Rectal smooth muscle tissue (tissue), 1 donor: ENCODE data around the gene KANSL1.
"Not testable (repeated sequence)": the region's sequence is repeated elsewhere in the genome, so short reads cannot be mapped to it uniquely, and the experiment has no call there.

Experiments
- H3K27ac ChIP-seq: one replicate; pipeline ENCODE4 v1.7.0; 2013; ENCODE audit warnings: low read depth, low read length, inconsistent platforms
- H3K27me3 ChIP-seq: one replicate; pipeline ENCODE4 v1.7.0; 2013; ENCODE audit warnings: low read length; ENCODE audit not compliant: control insufficient read depth, insufficient read depth
- H3K36me3 ChIP-seq: one replicate; pipeline ENCODE4 v1.7.0; 2013; ENCODE audit warnings: low read length; ENCODE audit not compliant: control insufficient read depth, insufficient read depth
- H3K4me1 ChIP-seq: one replicate; pipeline ENCODE4 v1.7.0; 2013; ENCODE audit warnings: low read length; ENCODE audit not compliant: control insufficient read depth, insufficient read depth
- H3K4me3 ChIP-seq: one replicate; pipeline ENCODE4 v1.7.0; 2013; ENCODE audit warnings: low read length
- H3K9ac ChIP-seq: one replicate; pipeline ENCODE4 v1.7.0; 2013; ENCODE audit warnings: low read length

KANSL1 gene

DNA sequence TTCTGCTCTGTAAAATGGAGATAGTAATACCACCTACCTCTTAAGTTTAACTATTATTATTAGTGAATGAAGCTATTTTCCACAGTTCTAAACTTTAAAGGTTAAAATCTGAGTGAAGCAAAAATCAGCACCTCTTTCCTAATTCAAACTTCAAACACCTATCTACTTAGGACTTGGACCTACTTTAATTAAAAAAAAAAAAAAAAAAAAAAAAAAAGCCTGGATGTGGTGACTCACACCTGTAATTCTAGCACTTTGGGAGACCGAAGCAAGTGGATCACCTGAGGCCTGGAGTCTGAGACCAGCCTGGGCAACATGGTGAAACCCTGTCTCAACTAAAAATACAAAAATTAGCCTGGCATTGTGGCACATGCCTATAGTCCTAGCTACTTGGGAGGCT is 5.0 kb upstream of the KANSL1 start:
- H3K27me3 ChIP-seq: no peaks in the 10 kb centered on the region
- H3K9ac ChIP-seq: no peak overlapping the region
- peaks cover 10% of the 10 kb centered on the region for H3K4me1 ChIP-seq
- H3K4me3 ChIP-seq: no peak overlapping the region
- H3K36me3 ChIP-seq: no peaks in the 10 kb centered on the region
- no peak overlapping the region for H3K27ac ChIP-seq

- H3K9ac ChIP-seq: no peak overlapping the region
- H3K4me1 ChIP-seq: peaks cover 10% of the 10 kb centered on the region
- H3K36me3 ChIP-seq: no peaks in the 10 kb centered on the region
- H3K4me3 ChIP-seq: no peak overlapping the region
- no peak overlapping the region for H3K27ac ChIP-seq
- H3K27me3 ChIP-seq: no peaks in the 10 kb centered on the region
Measured at GRCh38 chr17:46197530-46197929, 4.3 kb upstream of the KANSL1 start.

- peaks cover 12% of the 10 kb centered on the region for H3K4me1 ChIP-seq
- no peak overlapping the region for H3K9ac ChIP-seq
- H3K27ac ChIP-seq: no peak overlapping the region
- H3K36me3 ChIP-seq: no peaks in the 10 kb centered on the region
- H3K27me3 ChIP-seq: no peaks in the 10 kb centered on the region
- no peak overlapping the region for H3K4me3 ChIP-seq
Measured at GRCh38 chr17:46195939-46196716, 2.9 kb upstream of the KANSL1 start.

GRCh38 chr17:46195217-46195855 is 2.1 kb upstream of the KANSL1 start:
- peaks cover 20% of the 10 kb centered on the region for H3K4me1 ChIP-seq
- no peaks in the 10 kb centered on the region for H3K36me3 ChIP-seq
- H3K9ac ChIP-seq: no peak overlapping the region
- no peak overlapping the region for H3K27ac ChIP-seq
- H3K4me3 ChIP-seq: no peak overlapping the region
- no peaks in the 10 kb centered on the region for H3K27me3 ChIP-seq

DNA sequence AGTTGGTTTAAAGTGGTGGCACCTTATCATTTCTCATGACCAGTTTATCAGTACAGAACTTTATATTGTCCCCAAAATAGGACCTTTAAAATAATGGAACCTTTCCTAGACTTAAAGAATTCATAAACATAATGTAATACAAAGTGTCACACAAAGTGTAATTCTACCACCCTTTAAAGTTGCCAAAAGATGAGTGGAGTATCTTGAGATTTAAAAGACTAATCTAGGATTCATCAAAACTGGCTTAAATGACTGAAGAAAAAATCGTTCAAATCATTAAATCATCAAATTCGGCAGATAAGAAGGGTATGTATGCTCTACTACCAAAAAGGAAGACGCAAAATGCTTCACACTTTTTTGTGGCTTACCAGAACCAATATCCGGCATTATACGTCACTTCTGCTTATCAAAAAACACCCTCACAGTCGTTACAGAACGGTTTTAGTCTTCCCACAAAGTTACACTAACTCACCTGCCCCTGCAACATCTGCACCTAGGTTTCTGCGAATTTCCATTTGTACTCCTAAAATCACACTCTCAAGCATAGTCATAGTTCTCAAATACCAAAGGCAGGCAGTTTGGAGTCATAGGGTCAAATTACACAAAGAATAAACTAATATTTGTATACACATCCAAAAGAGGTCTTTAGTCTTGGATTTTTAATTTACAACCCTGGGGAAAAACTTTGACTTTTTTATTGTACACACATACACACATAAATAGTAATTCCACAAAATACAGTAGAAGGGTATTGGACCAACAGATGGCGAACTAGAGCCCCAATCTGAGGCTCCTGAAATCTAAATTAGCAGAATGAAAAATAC is 1.4 kb upstream of the KANSL1 start:
- no peaks in the 10 kb centered on the region for H3K36me3 ChIP-seq
- peak overlapping the region; percentile 93 for H3K27ac ChIP-seq
- peak overlapping the region; percentile 99 for H3K4me3 ChIP-seq
- H3K9ac ChIP-seq: peak overlapping the region; percentile 16
- peaks cover 27% of the 10 kb centered on the region for H3K4me1 ChIP-seq
- H3K27me3 ChIP-seq: no peaks in the 10 kb centered on the region

DNA sequence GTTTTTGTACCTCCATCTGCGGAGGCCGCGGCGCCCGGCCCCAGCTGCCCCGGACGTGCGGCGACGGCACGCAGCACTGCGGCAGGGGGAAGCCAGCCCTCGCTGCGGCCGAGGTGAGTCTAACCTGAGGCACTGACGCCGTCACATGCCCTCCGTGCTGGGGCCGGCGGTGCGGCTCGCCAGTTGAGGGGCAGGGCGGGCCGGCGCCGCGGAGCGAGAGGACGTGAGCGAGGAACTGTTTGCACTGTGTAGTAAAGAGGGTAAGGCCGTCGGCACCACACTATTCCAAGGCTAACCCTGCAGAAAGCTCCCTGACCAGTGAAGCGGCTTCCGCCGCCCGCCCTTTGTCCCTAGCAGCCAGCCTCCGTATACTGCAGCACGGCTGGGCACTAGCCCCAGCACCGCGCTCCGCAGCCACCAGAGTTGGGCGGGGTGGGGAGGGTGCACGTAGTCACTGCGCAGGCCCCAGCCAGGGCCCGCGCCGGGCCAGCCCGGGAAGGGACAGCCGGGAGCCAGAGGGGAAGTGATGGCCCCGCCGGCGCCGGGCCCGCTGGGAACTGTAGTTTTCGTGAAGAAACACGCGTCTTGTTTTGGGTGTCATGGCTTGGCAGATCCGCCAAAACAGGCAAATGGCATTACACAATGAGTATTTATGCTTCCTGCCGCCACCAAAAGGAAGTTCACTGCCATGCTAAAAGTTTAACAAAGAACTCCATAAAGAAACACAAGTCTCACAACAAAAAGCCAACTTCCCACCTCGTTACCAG is 580 bp upstream of the KANSL1 start:
- Histone ChIP-seq H3K27me3 (no peaks in the 10 kb centered on the region), H3K9ac (peak overlapping the region; percentile 94), H3K36me3 (no peaks in the 10 kb centered on the region), H3K4me3 (peak overlapping the region; percentile 99), H3K27ac (peak overlapping the region; percentile 93), H3K4me1 (peaks cover 32% of the 10 kb centered on the region)

DNA sequence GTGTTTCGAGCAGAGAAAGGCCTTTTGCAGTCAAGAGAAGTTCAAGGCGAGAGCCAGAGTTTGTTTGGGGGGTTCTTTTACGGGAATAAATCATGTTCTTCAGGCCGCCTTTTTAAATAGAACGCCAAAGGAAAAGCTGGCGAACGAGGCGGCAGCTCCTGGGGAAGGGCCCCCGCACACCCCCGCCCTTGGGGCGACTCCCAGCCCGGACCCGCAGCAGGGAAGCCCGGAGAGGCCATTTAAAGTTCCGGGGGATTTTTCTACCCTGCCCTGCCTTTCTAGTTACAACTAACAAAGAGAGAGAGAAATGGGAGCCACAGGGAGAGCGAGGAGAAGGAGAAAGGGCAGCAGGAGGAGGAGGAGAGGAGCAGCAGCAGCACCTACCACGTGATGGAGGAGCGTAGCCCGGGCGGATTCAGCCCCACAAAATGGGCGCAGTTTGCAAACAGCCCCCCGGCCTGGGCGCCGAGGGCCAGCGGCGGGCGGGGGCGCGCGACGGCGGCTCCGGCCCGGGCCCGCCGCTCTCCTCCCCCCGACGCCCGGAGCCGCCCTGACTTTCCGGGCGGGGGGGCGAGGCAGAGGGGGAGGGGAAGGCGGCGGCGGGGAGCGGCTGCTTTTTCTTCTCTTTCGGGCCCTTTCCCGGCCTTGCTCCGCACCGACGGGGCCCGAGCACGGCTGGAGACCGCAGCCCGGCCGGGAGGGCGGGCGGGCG is 634 bp downstream of the KANSL1 start:
- Histone ChIP-seq H3K27me3 (no peaks in the 10 kb centered on the region), H3K36me3 (no peaks in the 10 kb centered on the region), H3K27ac (peak overlapping the region; percentile 96), H3K4me3 (peak overlapping the region; percentile 99), H3K9ac (peak overlapping the region; percentile 97), H3K4me1 (peaks cover 43% of the 10 kb centered on the region)

- H3K4me3 ChIP-seq: peak overlapping the region; percentile 99
- peak overlapping the region; percentile 97 for H3K9ac ChIP-seq
- peak overlapping the region; percentile 96 for H3K27ac ChIP-seq
- H3K27me3 ChIP-seq: no peaks in the 10 kb centered on the region
- peaks cover 48% of the 10 kb centered on the region for H3K4me1 ChIP-seq
- no peaks in the 10 kb centered on the region for H3K36me3 ChIP-seq
Measured at GRCh38 chr17:46192189-46192438, 1.1 kb downstream of the KANSL1 start.

DNA sequence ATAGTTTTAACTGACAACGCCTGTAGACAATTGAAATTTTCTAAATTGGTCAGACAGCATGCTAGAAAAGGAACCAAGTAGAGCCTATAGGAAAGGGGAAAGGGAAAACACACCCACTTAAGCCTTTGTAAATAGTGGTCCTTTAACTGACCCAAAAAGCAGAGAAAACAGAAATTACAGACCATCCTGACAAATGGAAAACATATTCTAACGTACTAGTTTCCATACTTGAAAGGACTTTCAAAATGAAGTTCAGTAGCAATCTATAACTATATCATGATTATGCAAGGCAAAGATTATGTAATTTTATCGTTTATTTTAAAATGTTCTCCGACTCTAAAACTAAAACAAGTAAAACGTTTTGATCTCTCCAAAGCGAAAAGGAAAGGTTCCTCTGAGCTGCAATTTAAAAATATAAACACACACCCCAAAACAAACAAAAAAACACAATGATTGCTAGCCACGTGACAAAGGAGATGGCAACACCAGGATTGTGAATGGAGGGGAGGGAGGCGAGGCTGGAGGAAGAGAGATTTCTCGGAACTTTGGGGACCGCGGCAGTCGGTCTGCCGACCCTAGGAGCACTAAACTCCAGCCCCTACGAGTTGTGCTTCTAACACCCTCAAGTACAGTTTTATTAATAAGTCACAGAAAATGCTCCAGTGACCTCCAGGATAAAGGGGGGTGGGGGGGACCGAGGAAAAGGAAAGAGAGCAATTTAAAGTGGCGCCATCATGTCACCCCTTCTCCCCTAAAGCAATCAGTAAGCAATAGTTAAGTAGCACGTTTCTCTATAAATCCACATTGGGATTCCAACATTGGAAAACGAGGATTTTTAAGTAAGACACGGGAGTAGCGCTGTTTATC is 1.7 kb downstream of the KANSL1 start:
- Histone ChIP-seq H3K4me1 (peaks cover 52% of the 10 kb centered on the region), H3K27ac (peak overlapping the region; percentile 96), H3K27me3 (no peaks in the 10 kb centered on the region), H3K4me3 (peak overlapping the region; percentile 99), H3K36me3 (no peaks in the 10 kb centered on the region), H3K9ac (peak overlapping the region; percentile 97)

GRCh38 chr17:46190763-46191162 is 2.5 kb downstream of the KANSL1 start:
- H3K27ac ChIP-seq: peak overlapping the region; percentile 96
- no peaks in the 10 kb centered on the region for H3K27me3 ChIP-seq
- peak overlapping the region; percentile 99 for H3K4me3 ChIP-seq
- no peak overlapping the region for H3K9ac ChIP-seq
- no peaks in the 10 kb centered on the region for H3K36me3 ChIP-seq
- H3K4me1 ChIP-seq: peaks cover 52% of the 10 kb centered on the region

GRCh38 chr17:46186827-46187235 is 6.4 kb downstream of the KANSL1 start:
- peaks cover 66% of the 10 kb centered on the region for H3K4me1 ChIP-seq
- H3K27ac ChIP-seq, H3K36me3 ChIP-seq, H3K27me3 ChIP-seq, H3K4me3 ChIP-seq, H3K9ac ChIP-seq: not testable (repeated sequence)
